Neuron (in vitro differentiated cells): ENCODE results near the gene CUL1.
"Not testable (repeated sequence)": the region's sequence is repeated elsewhere in the genome, so short reads cannot be mapped to it uniquely, and the experiment has no call there.

Experiments used
- H2AFZ ChIP-seq: one replicate; pipeline ENCODE4 v1.6.1; 2013; ENCODE audit warnings: low read depth, mild to moderate bottlenecking, inconsistent platforms, low read length, moderate library complexity
- H3K27me3 ChIP-seq: one replicate; pipeline ENCODE4 v1.6.1; 2013; ENCODE audit warnings: low read length; ENCODE audit not compliant: insufficient read depth
- H3K36me3 ChIP-seq: one replicate; pipeline ENCODE4 v1.6.1; 2013; ENCODE audit warnings: low read length; ENCODE audit not compliant: insufficient read depth
- H3K4me1 ChIP-seq: one replicate; pipeline ENCODE4 v1.6.1; 2013; ENCODE audit warnings: low read length; ENCODE audit not compliant: insufficient read depth
- H3K4me3 ChIP-seq: 2 replicates; pipeline ENCODE4 v1.5.1; 2013; ENCODE audit warnings: mild to moderate bottlenecking, low read length, moderate library complexity
- H3K9me3 ChIP-seq: one replicate; pipeline ENCODE4 v1.6.1; 2013; ENCODE audit warnings: low read length

Gene CUL1

DNA sequence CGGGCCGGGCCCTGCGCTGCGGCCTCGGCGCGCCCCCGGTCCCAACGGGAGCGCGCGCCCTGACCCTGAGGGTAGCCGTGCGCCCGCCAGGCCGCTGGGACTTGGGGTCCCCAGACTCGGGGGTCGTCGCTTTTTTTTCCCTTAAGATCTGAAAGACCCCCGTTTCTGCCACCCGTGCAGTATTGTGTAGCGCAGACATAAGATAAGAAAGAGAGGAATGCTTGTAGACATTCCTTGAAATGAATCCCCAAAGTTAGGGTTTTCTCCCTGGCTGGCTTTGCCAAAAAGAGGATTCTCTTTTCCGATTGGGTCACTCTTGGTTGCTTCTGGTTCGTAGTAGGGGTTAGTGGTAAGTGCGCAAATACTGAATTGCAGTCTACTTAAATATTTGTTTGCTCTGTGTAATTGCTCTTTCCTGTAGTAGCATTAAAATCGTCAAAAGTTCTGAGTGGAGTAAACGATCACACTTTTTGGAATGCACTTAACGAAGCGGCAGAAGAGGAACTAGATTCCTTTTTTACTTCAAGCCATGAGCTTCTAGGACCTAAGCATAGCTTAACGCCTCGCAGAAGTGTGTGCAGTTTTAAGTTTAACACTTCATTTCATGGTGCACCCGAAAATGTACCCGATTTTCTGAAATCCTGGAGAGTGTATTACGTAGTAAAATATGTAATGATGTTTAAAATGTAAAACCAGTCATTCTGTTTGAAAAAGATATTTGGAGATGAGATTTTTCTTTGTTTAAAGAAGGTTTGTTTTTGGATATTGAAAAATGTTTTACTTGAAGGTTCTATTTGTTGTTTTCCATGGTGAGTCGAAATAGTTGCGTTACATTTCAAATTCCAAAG lies 1.3 kb downstream of the CUL1 start:
- H3K36me3 ChIP-seq = no peaks in the 10 kb centered on the region

GRCh38 chr7:148700661-148701064 lies 2.0 kb downstream of the CUL1 start:
- H3K9me3 ChIP-seq = no peaks in the 10 kb centered on the region
- H3K27me3 ChIP-seq = no peaks in the 10 kb centered on the region
- H2AFZ ChIP-seq = no peak overlapping the region
- no peaks in the 10 kb centered on the region for H3K36me3 ChIP-seq
- peaks cover 21% of the 10 kb centered on the region for H3K4me1 ChIP-seq
- H3K4me3 ChIP-seq = peak overlapping the region; percentile 87

More for the DNA sequence above, 1.3 kb downstream of the CUL1 start:
- Histone ChIP-seq H3K4me3 (peak overlapping the region; percentile 87), H3K4me1 (peaks cover 21% of the 10 kb centered on the region), H3K9me3 (no peaks in the 10 kb centered on the region), H2AFZ (peak overlapping the region; percentile 74), H3K27me3 (no peaks in the 10 kb centered on the region)

DNA sequence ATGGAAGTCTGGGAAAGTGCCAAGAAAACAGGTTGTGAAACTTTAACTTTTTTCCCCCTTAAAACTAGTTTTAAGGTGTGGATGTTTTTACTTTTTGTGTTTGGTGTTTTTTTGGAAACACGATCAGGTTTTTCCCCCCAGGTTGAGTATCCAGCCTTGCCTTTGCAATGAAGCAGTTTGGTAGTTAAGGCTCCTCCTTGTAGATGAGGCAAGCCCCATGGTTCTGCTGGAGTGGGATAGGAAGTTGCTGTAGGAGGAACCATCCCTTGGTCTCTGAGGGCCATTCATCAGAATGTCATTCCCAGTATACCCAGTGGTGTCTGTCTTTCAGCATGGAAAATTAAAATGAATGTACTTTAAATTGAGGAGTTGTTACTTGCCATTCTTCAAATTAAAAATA lies 2.7 kb downstream of the CUL1 start:
- H3K36me3 ChIP-seq = no peaks in the 10 kb centered on the region
- no peak overlapping the region for H3K4me3 ChIP-seq
- no peak overlapping the region for H2AFZ ChIP-seq
- H3K27me3 ChIP-seq = no peaks in the 10 kb centered on the region
- H3K4me1 ChIP-seq = peaks cover 21% of the 10 kb centered on the region
- H3K9me3 ChIP-seq = no peaks in the 10 kb centered on the region

- peaks cover 17% of the 10 kb centered on the region for H3K4me1 ChIP-seq
- H2AFZ ChIP-seq = no peak overlapping the region
- H3K9me3 ChIP-seq = no peaks in the 10 kb centered on the region
- H3K36me3 ChIP-seq = no peaks in the 10 kb centered on the region
- no peaks in the 10 kb centered on the region for H3K27me3 ChIP-seq
- no peak overlapping the region for H3K4me3 ChIP-seq
These were observed 4.4 kb downstream of the CUL1 start for GRCh38 chr7:148702876-148703670.

DNA sequence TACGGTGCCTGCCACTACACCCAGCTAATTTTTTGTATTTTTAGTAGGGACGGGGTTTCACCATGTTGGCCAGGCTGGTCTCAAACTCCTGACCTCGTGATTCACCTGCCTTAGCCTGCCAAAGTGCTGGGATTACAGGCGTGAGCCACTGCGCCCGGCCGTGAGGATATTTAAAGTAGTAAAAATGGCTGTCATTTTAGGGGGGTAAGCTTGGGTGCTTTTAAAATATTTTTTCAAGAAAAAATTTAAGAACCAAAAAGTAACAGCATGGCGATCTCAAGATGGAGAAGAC lies 4.9 kb downstream of the CUL1 start:
- H3K4me3 ChIP-seq, H3K27me3 ChIP-seq, H2AFZ ChIP-seq, H3K36me3 ChIP-seq, H3K9me3 ChIP-seq: not testable (repeated sequence)
- H3K4me1 ChIP-seq = peaks cover 15% of the 10 kb centered on the region

DNA sequence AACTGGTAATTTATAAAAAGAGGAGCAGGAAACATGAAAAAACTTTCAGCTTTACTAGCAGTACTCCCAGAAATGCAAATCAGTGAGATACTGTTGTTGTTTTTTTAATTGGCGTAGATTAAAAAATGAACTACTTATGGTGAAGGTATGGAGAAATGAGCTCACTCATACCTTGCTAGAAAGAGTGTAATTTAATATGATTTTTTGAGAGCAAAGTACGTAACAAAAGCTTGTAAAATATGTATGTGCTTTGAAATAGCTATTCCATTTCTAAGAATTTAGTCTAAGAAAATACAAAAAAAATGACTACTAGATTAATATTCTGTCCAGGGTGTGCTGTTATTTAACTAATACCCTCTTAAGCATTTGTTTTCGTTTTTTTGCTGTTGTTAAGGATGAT lies 5.5 kb downstream of the CUL1 start:
- Histone ChIP-seq H3K4me1 (peaks cover 15% of the 10 kb centered on the region), H3K9me3 (no peaks in the 10 kb centered on the region), H3K36me3 (no peaks in the 10 kb centered on the region), H3K27me3 (no peaks in the 10 kb centered on the region), H2AFZ (no peak overlapping the region), H3K4me3 (no peak overlapping the region)

DNA sequence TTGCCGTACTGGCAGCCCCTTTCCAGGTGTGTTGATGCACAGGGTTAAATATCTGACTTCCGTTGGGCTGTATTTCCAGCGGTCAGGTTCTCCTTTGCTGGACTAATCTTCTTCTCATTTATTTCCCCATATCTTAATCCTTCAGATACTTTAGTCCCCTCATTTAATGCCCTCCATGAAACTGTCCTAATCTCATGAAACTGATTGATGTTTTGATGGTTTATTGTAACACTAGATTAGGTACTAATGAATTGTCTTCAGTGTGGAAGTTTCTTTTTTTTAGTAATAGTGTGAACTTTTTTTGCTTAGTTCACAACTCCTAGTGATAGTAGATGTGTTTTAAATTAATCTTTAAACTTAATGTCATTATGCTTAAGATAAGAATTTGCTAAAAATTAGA lies 6.3 kb downstream of the CUL1 start:
- Histone ChIP-seq H3K27me3 (no peaks in the 10 kb centered on the region), H3K4me3 (no peak overlapping the region), H3K4me1 (peaks cover 15% of the 10 kb centered on the region), H3K36me3 (no peaks in the 10 kb centered on the region), H2AFZ (no peak overlapping the region), H3K9me3 (no peaks in the 10 kb centered on the region)

- Histone ChIP-seq H3K9me3 (no peaks in the 10 kb centered on the region), H3K36me3 (no peaks in the 10 kb centered on the region), H3K27me3 (no peaks in the 10 kb centered on the region), H3K4me3 (no peak overlapping the region), H2AFZ (no peak overlapping the region), H3K4me1 (peaks cover 1% of the 10 kb centered on the region)
These were observed 7.7 kb downstream of the CUL1 start for GRCh38 chr7:148706368-148706767.

- H3K4me3 ChIP-seq = no peak overlapping the region
These were observed 9.6 kb downstream of the CUL1 start for GRCh38 chr7:148708026-148708885.

GRCh38 chr7:148709014-148709413 lies 10.3 kb downstream of the CUL1 start:
- Histone ChIP-seq H2AFZ (no peak overlapping the region), H3K4me3 (no peak overlapping the region)

More at GRCh38 chr7:148708026-148708885, 9.6 kb downstream of the CUL1 start:
- no peaks in the 10 kb centered on the region for H3K9me3 ChIP-seq
- no peaks in the 10 kb centered on the region for H3K27me3 ChIP-seq
- H3K36me3 ChIP-seq = no peaks in the 10 kb centered on the region
- H2AFZ ChIP-seq = no peak overlapping the region
- H3K4me1 ChIP-seq = no peaks in the 10 kb centered on the region

DNA sequence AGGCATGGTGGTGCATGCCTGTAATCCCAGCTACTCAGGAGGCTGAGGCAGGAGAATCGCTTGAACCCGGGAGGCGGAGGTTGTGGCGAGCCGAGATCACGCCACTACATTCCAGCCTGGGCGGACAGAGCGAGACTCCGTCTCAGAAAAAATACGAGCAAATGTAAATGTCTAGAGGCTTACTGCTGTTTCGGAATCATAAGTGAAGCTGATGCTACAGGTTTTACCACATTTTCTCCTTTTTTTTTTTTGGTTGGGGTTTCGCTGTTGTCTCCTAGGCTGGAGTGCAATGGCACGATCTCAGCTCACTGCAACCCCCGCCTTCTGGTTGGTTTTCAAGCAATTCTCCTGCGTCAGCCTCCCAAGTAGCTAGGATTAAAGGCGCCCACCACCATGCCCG lies 11.7 kb downstream of the CUL1 start:
- H3K27me3 ChIP-seq, H3K36me3 ChIP-seq, H3K4me1 ChIP-seq, H3K9me3 ChIP-seq, H3K4me3 ChIP-seq, H2AFZ ChIP-seq: not testable (repeated sequence)

More at GRCh38 chr7:148709014-148709413, 10.3 kb downstream of the CUL1 start:
- Histone ChIP-seq H3K27me3 (no peaks in the 10 kb centered on the region), H3K4me1 (no peaks in the 10 kb centered on the region), H3K9me3 (no peaks in the 10 kb centered on the region), H3K36me3 (no peaks in the 10 kb centered on the region)

GRCh38 chr7:148711191-148712102 lies 12.7 kb downstream of the CUL1 start:
- Histone ChIP-seq H3K4me1 (no peaks in the 10 kb centered on the region), H2AFZ (no peak overlapping the region), H3K36me3 (no peaks in the 10 kb centered on the region), H3K4me3 (no peak overlapping the region), H3K9me3 (no peaks in the 10 kb centered on the region), H3K27me3 (no peaks in the 10 kb centered on the region)
